Esophagus squamous epithelium (tissue), 4 donors: ENCODE data around the gene DEPDC7.

Experiments
- CTCF ChIP-seq, 6 experiments: fragments of 450-650 bp in 4 of 6; fragments of 200-600 bp in 2 of 6; sonication (generic) in 2 of 6; IDR thresholded peaks; one replicate each; pipeline ENCODE4 v1.5.1; 2016 to 2019; ENCODE audit warnings: antibody characterized with exemption in 6 of 6, mild to moderate bottlenecking in 4 of 6, moderate library complexity in 4 of 6
- POLR2A ChIP-seq, 4 donors: fragments of 450-650 bp; IDR thresholded peaks; one replicate each; pipeline ENCODE4 v1.6.1; 2017; ENCODE audit warnings: antibody characterized with exemption in 4 of 4, mild to moderate bottlenecking in 4 of 4, moderate library complexity in 3 of 4

GRCh38 chr11:33043221-33043830, 27.6 kb downstream of the DEPDC7 start:
- no peak for TF ChIP-seq POLR2A (IDR thresholded peaks at IDR 0.05)
- no peak for TF ChIP-seq CTCF (IDR thresholded peaks at IDR 0.05)
